WTC11 (cell line): ENCODE measurements around the gene CLEC4M.

Source experiments
- CREB1 ChIP-seq: sonication (generic); formaldehyde crosslinking; IDR thresholded peaks from 2 replicates; pipeline ENCODE4 v1.8.0; 2023; ENCODE audit warnings: mild to moderate bottlenecking, missing genetic modification reagents
- CTCF ChIP-seq: fragments of 200-600 bp; IDR thresholded peaks from 2 replicates; pipeline ENCODE4 v1.8.0; 2022; ENCODE audit warnings: antibody characterized with exemption
- ESRRA ChIP-seq: sonication (generic); formaldehyde crosslinking; IDR thresholded peaks from 2 replicates; pipeline ENCODE4 v1.8.1; 2022; ENCODE audit warnings: mild to moderate bottlenecking, missing genetic modification reagents, borderline replicate concordance
- FOXJ3 ChIP-seq: sonication (generic); formaldehyde crosslinking; IDR thresholded peaks from 2 replicates; pipeline ENCODE4 v1.9.0; 2021; ENCODE audit warnings: missing genetic modification reagents, mild to moderate bottlenecking, borderline replicate concordance
- KAT7 ChIP-seq: sonication (generic); formaldehyde crosslinking; IDR thresholded peaks from 2 replicates; pipeline ENCODE4 v1.8.1; 2023; ENCODE audit warnings: missing genetic modification reagents, mild to moderate bottlenecking, borderline replicate concordance
- MAX ChIP-seq: sonication (generic); formaldehyde crosslinking; IDR thresholded peaks from 2 replicates; pipeline ENCODE4 v1.8.0; 2022; ENCODE audit warnings: mild to moderate bottlenecking, missing genetic modification reagents
- USF2 ChIP-seq: sonication (generic); formaldehyde crosslinking; IDR thresholded peaks from 2 replicates; pipeline ENCODE4 v1.8.1; 2023; ENCODE audit warnings: mild to moderate bottlenecking, missing genetic modification reagents, moderate library complexity
- TF ChIP-seq, protein P1 (sequence below): sonication (generic); formaldehyde crosslinking; IDR thresholded peaks from 2 replicates; pipeline ENCODE4 v1.8.1; 2022; ENCODE audit warnings: missing genetic modification reagents, borderline replicate concordance
- TF ChIP-seq, protein P2 (sequence below): sonication (generic); formaldehyde crosslinking; IDR thresholded peaks from 2 replicates; pipeline ENCODE4 v1.8.0; 2022; ENCODE audit warnings: mild to moderate bottlenecking, missing genetic modification reagents

DNA sequence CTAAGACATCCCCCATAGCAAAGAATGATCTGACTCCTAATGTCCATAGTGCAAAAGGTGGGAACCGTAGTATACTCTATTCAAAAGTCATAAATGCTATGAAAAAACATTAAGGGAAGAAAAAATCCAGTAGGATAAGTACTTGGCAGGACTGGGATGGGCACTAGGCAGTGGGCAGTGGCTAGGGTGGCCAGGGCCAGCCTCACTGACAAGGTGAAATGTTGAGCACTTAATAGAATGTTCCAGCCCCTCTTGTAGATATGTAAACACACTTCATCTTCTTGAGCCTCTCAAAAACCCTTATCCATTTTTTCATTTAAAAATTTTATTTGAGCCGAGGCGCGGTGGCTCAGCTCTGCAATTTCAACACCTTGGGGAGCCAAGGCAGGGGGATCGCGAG lies 29.7 kb upstream of the CLEC4M start:
- TF ChIP-seq, protein P1, sequence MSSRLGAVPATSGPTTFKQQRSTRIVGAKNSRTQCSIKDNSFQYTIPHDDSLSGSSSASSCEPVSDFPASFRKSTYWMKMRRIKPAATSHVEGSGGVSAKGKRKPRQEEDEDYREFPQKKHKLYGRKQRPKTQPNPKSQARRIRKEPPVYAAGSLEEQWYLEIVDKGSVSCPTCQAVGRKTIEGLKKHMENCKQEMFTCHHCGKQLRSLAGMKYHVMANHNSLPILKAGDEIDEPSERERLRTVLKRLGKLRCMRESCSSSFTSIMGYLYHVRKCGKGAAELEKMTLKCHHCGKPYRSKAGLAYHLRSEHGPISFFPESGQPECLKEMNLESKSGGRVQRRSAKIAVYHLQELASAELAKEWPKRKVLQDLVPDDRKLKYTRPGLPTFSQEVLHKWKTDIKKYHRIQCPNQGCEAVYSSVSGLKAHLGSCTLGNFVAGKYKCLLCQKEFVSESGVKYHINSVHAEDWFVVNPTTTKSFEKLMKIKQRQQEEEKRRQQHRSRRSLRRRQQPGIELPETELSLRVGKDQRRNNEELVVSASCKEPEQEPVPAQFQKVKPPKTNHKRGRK (CRISPR knock-in tag), result no peak
- TF ChIP-seq KAT7 (CRISPR knock-in tag), result no peak
- no peak for TF ChIP-seq CTCF
- no peak for TF ChIP-seq ESRRA (CRISPR knock-in tag)
- no peak for TF ChIP-seq USF2 (CRISPR knock-in tag)
- TF ChIP-seq MAX, result no peak
- no peak for TF ChIP-seq CREB1
- TF ChIP-seq, protein P2, sequence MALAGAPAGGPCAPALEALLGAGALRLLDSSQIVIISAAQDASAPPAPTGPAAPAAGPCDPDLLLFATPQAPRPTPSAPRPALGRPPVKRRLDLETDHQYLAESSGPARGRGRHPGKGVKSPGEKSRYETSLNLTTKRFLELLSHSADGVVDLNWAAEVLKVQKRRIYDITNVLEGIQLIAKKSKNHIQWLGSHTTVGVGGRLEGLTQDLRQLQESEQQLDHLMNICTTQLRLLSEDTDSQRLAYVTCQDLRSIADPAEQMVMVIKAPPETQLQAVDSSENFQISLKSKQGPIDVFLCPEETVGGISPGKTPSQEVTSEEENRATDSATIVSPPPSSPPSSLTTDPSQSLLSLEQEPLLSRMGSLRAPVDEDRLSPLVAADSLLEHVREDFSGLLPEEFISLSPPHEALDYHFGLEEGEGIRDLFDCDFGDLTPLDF, result no peak
- no peak for TF ChIP-seq FOXJ3 (CRISPR knock-in tag)
